ENCODE results near the gene UBE2J1.
"Not testable (repeated sequence)": the region's sequence is repeated elsewhere in the genome, so short reads cannot be mapped to it uniquely, and the experiment has no call there.

The UBE2J1 gene

DNA sequence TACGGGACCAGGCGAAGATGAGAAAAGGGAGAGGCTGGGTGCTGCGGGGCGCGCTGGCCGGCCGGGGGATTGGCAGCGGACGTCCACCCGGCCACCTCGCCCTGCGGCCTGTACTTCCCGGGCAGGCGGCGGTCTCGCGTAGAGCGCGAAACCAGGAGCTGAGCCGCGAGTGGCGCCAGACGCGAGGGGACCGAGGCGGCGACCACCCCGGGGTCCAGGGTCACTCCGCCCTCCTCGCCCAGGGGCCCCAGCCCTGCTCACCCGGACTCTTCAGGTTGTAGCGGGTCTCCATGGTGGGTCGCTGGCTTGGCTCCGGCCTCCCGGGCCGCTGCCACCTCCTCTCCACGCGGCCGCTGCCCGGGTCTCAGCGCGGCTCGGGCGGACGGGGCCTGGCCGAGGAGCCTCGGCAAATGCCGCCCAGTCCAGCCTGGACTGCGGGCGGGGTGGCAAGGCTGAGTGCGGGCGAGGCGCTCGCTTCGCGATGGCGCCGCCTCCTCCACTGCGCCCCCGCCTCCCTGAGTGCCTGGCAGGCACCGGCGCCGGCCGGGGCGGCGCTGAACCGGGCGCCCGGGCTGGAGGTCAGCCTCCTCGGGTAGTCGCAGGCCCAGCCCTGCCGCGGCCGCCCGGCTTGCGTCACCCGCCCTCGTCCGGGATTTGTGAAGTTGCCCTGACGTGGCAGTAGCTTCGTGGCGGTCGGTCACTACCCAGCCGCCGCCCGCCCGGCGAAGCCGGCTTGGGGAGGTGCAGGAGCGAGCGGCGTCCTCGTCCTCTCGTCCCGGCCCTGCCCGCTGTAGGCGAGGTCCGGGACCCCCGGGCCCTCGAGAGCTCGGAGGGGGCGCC is at the start of gene UBE2J1:
Gene UBE2J1, minus strand, starts transcription at position 445 of the 840 bp plus-strand sequence. Its CDS starts 153 bp downstream, at position 292.
- no peaks in the 10 kb centered on the region for H3K9me3 ChIP-seq (ENCODE audit: low read length)
- H3K27me3 ChIP-seq (ENCODE audit: insufficient read depth, low read length): no peaks in the 10 kb centered on the region
- H2AFZ ChIP-seq (ENCODE audit: low read depth, low read length): peak within 1 kb of the TSS; percentile 53
- H3K4me1 ChIP-seq (ENCODE audit: insufficient read depth, low read length): peaks cover 20% of the 10 kb centered on the region
- peak within 1 kb of the TSS; percentile 93 for H3K4me3 ChIP-seq (ENCODE audit: low read length)
- no peaks in the 10 kb centered on the region for H3K36me3 ChIP-seq (ENCODE audit: insufficient read depth, low read length)

DNA sequence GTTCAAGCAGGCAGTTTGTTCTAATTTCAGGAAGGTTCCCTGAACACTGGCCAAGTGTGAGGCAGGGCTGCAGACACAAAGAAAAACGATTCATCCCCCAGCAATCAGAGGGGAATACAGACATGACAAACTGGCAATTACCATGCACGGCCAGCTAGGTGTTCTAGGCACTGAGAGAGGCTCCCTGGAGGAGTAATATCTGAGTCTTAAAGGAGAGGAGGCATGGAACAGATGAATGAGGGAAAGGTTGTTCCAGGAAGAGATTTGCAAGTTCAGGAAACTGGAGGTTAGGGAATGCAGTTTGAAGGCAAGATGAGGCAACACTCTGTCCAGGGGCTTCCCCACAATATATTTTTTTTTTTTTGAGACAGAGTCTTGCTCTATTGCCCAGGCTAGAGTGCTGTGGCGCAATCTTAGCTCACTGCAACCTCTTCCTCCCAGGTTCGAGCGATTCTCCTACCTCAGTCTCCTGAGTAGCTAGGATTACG is 48.4 kb upstream of the UBE2J1 start:
- H3K27me3 ChIP-seq (ENCODE audit: insufficient read depth, low read length): no peaks in the 10 kb centered on the region
- H3K4me3 ChIP-seq (ENCODE audit: low read length): no peak overlapping the region
- H2AFZ ChIP-seq (ENCODE audit: low read depth, low read length): no peak overlapping the region
- peaks cover 2% of the 10 kb centered on the region for H3K9me3 ChIP-seq (ENCODE audit: low read length)
- H3K36me3 ChIP-seq (ENCODE audit: insufficient read depth, low read length): peaks cover 4% of the 10 kb centered on the region
- peaks cover 8% of the 10 kb centered on the region for H3K4me1 ChIP-seq (ENCODE audit: insufficient read depth, low read length)

DNA sequence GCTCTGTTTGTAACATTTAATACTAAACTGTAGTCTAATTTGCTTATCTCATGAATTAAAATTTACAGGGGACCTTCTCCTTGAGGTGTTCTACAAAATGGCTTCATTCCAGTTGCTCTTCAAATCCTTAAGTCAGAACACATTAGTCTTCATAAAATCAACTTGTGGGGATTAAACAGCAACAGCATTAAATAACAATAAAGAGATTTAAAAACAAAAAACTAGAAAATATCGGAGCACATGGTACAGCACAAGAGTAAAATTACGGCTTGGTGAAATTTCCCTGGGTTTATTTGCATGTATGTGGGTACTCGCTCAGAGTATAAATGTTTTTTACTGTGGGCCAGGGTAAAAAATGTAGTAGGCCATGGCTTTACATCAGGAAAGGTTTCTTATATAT is 47.5 kb upstream of the UBE2J1 start:
- peaks cover 4% of the 10 kb centered on the region for H3K36me3 ChIP-seq (ENCODE audit: insufficient read depth, low read length)
- H2AFZ ChIP-seq (ENCODE audit: low read depth, low read length): no peak overlapping the region
- no peaks in the 10 kb centered on the region for H3K27me3 ChIP-seq (ENCODE audit: insufficient read depth, low read length)
- H3K4me1 ChIP-seq (ENCODE audit: insufficient read depth, low read length): no peaks in the 10 kb centered on the region
- peaks cover 2% of the 10 kb centered on the region for H3K9me3 ChIP-seq (ENCODE audit: low read length)
- H3K4me3 ChIP-seq (ENCODE audit: low read length): no peak overlapping the region

- Histone ChIP-seq H2AFZ (ENCODE audit: low read depth, low read length) (no peak overlapping the region), H3K4me1 (ENCODE audit: insufficient read depth, low read length) (no peaks in the 10 kb centered on the region), H3K27me3 (ENCODE audit: insufficient read depth, low read length) (no peaks in the 10 kb centered on the region), H3K4me3 (ENCODE audit: low read length) (no peak overlapping the region), H3K9me3 (ENCODE audit: low read length) (peaks cover 2% of the 10 kb centered on the region), H3K36me3 (ENCODE audit: insufficient read depth, low read length) (peaks cover 4% of the 10 kb centered on the region)
Measured at GRCh38 chr6:89398762-89399525, 46.4 kb upstream of the UBE2J1 start.

GRCh38 chr6:89397884-89398283 is 45.4 kb upstream of the UBE2J1 start:
- not testable (repeated sequence) for H2AFZ ChIP-seq (ENCODE audit: low read depth, low read length); H3K4me1 ChIP-seq (ENCODE audit: insufficient read depth, low read length); H3K27me3 ChIP-seq (ENCODE audit: insufficient read depth, low read length); H3K9me3 ChIP-seq (ENCODE audit: low read length); H3K4me3 ChIP-seq (ENCODE audit: low read length); H3K36me3 ChIP-seq (ENCODE audit: insufficient read depth, low read length)

GRCh38 chr6:89393659-89394058 is 41.1 kb upstream of the UBE2J1 start:
- Histone ChIP-seq H3K27me3 (ENCODE audit: insufficient read depth, low read length) (no peaks in the 10 kb centered on the region), H3K4me3 (ENCODE audit: low read length) (no peak overlapping the region), H3K9me3 (ENCODE audit: low read length) (peaks cover 3% of the 10 kb centered on the region)

DNA sequence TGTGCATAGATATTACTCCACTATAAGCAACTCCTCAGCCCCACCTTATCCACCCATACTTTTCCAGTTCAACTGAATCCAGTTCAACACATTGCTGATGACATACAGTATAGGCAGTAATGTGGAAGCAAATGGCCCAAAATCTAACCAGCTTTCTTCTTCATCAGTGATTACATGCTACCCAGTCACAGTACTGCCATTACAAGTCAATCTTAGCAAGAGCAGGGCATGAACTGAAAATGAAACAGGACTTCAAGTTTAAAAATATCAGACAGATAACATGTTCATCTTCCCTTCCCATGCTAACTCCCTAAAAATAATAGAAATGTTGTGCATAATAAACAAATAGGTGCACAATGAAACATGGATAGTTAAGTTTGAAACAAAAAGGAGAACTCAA is 40.3 kb upstream of the UBE2J1 start:
- Histone ChIP-seq H3K27me3 (ENCODE audit: insufficient read depth, low read length) (no peaks in the 10 kb centered on the region), H3K4me3 (ENCODE audit: low read length) (no peak overlapping the region), H2AFZ (ENCODE audit: low read depth, low read length) (no peak overlapping the region), H3K9me3 (ENCODE audit: low read length) (peaks cover 3% of the 10 kb centered on the region), H3K36me3 (ENCODE audit: insufficient read depth, low read length) (peaks cover 6% of the 10 kb centered on the region), H3K4me1 (ENCODE audit: insufficient read depth, low read length) (no peaks in the 10 kb centered on the region)

More at GRCh38 chr6:89393659-89394058, 41.1 kb upstream of the UBE2J1 start:
- no peaks in the 10 kb centered on the region for H3K4me1 ChIP-seq (ENCODE audit: insufficient read depth, low read length)
- peaks cover 6% of the 10 kb centered on the region for H3K36me3 ChIP-seq (ENCODE audit: insufficient read depth, low read length)
- no peak overlapping the region for H2AFZ ChIP-seq (ENCODE audit: low read depth, low read length)

GRCh38 chr6:89388846-89389245 is 36.3 kb upstream of the UBE2J1 start:
- H3K4me3 ChIP-seq (ENCODE audit: low read length): no peak overlapping the region
- no peaks in the 10 kb centered on the region for H3K4me1 ChIP-seq (ENCODE audit: insufficient read depth, low read length)
- no peaks in the 10 kb centered on the region for H3K27me3 ChIP-seq (ENCODE audit: insufficient read depth, low read length)
- H3K9me3 ChIP-seq (ENCODE audit: low read length): peaks cover 6% of the 10 kb centered on the region
- H3K36me3 ChIP-seq (ENCODE audit: insufficient read depth, low read length): peaks cover 25% of the 10 kb centered on the region
- no peak overlapping the region for H2AFZ ChIP-seq (ENCODE audit: low read depth, low read length)

DNA sequence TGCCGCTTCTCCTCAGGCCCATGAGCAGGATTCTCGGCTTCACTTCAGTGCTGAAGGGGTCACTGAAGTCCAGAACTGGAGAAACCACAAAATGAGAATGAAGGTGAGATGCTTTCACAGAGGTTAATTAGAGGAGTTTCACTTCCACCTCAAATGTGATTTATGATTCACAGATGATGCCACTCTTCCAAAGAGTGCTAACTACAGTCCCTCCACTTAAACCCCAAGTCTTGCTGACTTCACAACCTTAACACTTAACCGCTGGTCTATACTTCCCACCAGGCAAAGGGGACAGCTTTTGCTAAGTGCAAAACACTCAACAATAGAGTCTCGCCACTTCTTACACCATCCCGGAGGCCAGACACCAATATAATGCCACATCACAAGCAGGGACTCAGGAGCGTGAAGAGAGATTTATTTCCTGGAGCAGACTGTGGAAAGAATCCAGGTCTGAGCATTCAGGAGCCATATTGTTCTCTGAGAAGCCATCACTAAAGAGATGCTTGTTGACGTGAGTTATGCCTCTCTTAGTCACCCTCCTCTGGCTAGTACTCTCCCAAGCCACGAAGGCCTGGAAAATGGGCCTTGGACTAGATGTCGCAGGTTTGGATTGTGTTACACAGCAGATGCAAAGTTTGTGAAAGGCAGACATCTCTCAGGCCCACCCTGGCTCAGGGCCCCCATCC is 35.1 kb upstream of the UBE2J1 start:
- Histone ChIP-seq H3K9me3 (ENCODE audit: low read length) (peaks cover 3% of the 10 kb centered on the region), H3K36me3 (ENCODE audit: insufficient read depth, low read length) (peaks cover 30% of the 10 kb centered on the region), H3K4me1 (ENCODE audit: insufficient read depth, low read length) (no peaks in the 10 kb centered on the region), H2AFZ (ENCODE audit: low read depth, low read length) (no peak overlapping the region), H3K27me3 (ENCODE audit: insufficient read depth, low read length) (no peaks in the 10 kb centered on the region), H3K4me3 (ENCODE audit: low read length) (no peak overlapping the region)

- H3K9me3 ChIP-seq (ENCODE audit: low read length): peaks cover 3% of the 10 kb centered on the region
- no peak overlapping the region for H3K4me3 ChIP-seq (ENCODE audit: low read length)
- H3K27me3 ChIP-seq (ENCODE audit: insufficient read depth, low read length): no peaks in the 10 kb centered on the region
- H2AFZ ChIP-seq (ENCODE audit: low read depth, low read length): no peak overlapping the region
- H3K4me1 ChIP-seq (ENCODE audit: insufficient read depth, low read length): no peaks in the 10 kb centered on the region
- H3K36me3 ChIP-seq (ENCODE audit: insufficient read depth, low read length): peaks cover 28% of the 10 kb centered on the region
Measured at GRCh38 chr6:89386917-89387491, 34.5 kb upstream of the UBE2J1 start.

DNA sequence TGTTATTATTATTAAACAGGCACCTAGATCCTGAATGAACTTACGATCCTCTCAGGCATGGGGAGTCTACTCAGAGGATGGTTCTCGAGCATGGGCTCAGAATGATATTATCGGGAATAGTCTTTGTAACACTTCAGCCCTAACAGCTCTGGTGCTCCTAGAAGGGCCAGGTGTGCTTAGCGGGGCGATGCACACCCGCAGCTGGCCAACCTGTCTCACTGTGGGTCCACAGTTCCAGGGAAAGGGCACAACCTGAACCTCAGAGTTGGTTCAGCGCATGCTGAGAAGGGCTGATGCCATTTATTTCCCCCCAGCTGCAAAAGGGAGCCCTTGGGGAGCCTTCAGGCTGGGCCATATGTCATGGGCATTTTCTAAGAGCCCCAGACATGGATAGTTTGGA is 33.3 kb upstream of the UBE2J1 start:
- Histone ChIP-seq H3K27me3 (ENCODE audit: insufficient read depth, low read length) (no peaks in the 10 kb centered on the region), H3K36me3 (ENCODE audit: insufficient read depth, low read length) (peaks cover 35% of the 10 kb centered on the region), H3K4me1 (ENCODE audit: insufficient read depth, low read length) (no peaks in the 10 kb centered on the region), H3K9me3 (ENCODE audit: low read length) (peaks cover 3% of the 10 kb centered on the region), H3K4me3 (ENCODE audit: low read length) (no peak overlapping the region), H2AFZ (ENCODE audit: low read depth, low read length) (no peak overlapping the region)

DNA sequence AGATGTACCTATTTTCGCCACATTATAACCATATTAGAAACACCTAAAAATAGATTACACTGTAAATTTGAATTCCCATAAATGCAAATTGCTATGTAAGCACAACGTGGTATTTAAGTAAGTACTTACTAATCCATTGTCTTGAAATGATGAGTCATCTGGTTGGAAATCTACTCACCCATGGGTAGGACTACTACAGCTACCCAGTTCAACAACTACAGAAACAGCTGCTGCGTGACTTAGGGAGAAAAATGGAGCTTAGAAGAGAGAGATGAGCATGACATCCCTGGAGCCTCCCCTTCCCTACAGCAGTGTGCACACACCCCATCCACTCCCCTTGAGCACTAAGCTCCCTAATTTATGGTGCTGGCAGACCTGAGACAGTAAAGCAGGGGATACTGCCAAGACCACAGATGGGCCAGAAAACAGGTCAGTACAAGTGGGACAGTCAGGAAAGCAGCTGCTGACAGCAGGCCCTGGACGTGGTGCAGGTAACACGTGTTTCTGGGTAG is 32.7 kb upstream of the UBE2J1 start:
- H3K27me3 ChIP-seq (ENCODE audit: insufficient read depth, low read length): no peaks in the 10 kb centered on the region
- H3K4me1 ChIP-seq (ENCODE audit: insufficient read depth, low read length): no peaks in the 10 kb centered on the region
- no peak overlapping the region for H3K4me3 ChIP-seq (ENCODE audit: low read length)
- peaks cover 38% of the 10 kb centered on the region for H3K36me3 ChIP-seq (ENCODE audit: insufficient read depth, low read length)
- H3K9me3 ChIP-seq (ENCODE audit: low read length): peaks cover 3% of the 10 kb centered on the region
- no peak overlapping the region for H2AFZ ChIP-seq (ENCODE audit: low read depth, low read length)

Measured in neuron (in vitro differentiated cells).